Heart left ventricle (tissue), 16 donors: ENCODE results near the gene PIP5K1A. TPM values are rescaled to one million over a fixed set of nuclear protein-coding genes. Genes with fewer than 3 reads are reported as not detected.

ENCODE experiments used
- ATAC-seq, 4 donors: fragments of 200-7000 bp; cut with Tn5 transposase; one replicate each; pipeline ENCODE4 v1.9.1; 2020 to 2022; ENCODE audit warnings: moderate library complexity in 4 of 4, mild to moderate bottlenecking in 3 of 4, moderate number of reproducible peaks in 1 of 4
- DNase-seq, 5 donors: peaks; one replicate each; pipeline ENCODE4 v3.0.0-alpha.2; 2020
- H3K27ac ChIP-seq, 12 donors: fragments of 200-600 bp; sonication (generic) in 4 of 12; one replicate each; pipeline versions ENCODE4 v1.5.0 to v1.8.0; 2016 to 2022; ENCODE audit warnings: mild to moderate bottlenecking in 2 of 12
- H3K27me3 ChIP-seq, 9 donors: fragments of 200-600 bp; sonication (generic) in 2 of 9; one replicate each; pipeline versions ENCODE4 v1.5.1 to v1.8.0; 2016 to 2022; ENCODE audit warnings: mild to moderate bottlenecking in 3 of 9
- H3K36me3 ChIP-seq, 9 donors: fragments of 200-600 bp; sonication (generic) in 2 of 9; one replicate each; pipeline versions ENCODE4 v1.5.0 to v1.8.0; 2018 to 2022; ENCODE audit warnings: mild to moderate bottlenecking in 2 of 9
- H3K4me1 ChIP-seq, 12 donors: fragments of 200-600 bp; sonication (generic) in 4 of 12; one replicate each; pipeline versions ENCODE4 v1.5.0 to v1.8.0; 2016 to 2022; ENCODE audit warnings: mild to moderate bottlenecking in 3 of 12
- H3K4me3 ChIP-seq, 12 donors: fragments of 200-600 bp; sonication (generic) in 4 of 12; one replicate each; pipeline versions ENCODE4 v1.5.0 to v1.8.0; 2017 to 2022; ENCODE audit warnings: mild to moderate bottlenecking in 9 of 12, moderate library complexity in 4 of 12
- H3K9me3 ChIP-seq, 12 donors: fragments of 200-600 bp; sonication (generic) in 4 of 12; one replicate each; pipeline versions ENCODE4 v1.5.0 to v1.8.0; 2016 to 2022; ENCODE audit warnings: mild to moderate bottlenecking in 1 of 12
- POLR2A ChIP-seq, 2 donors: fragments of 450-650 bp; IDR thresholded peaks; one replicate each; pipeline ENCODE4 v1.6.1; 2017; ENCODE audit warnings: antibody characterized with exemption in 2 of 2, mild to moderate bottlenecking in 2 of 2, moderate library complexity in 2 of 2
- WGBS, 4 donors: extraction: QIAGEN DNeasy Blood & Tissue Kit in 2 of 4; methylation state at CpG; one replicate each; pipeline versions ENCODE4 v1.1.5 to v1.1.7; 2013 to 2018; 5-methylcytosine and 5-hydroxymethylcytosine counted together
- intact Hi-C, 10 donors: fragments of 100-400 bp; cut with DNase I; formaldehyde crosslinking; loops; one replicate each; pipeline versions ENCODE4 v1.11.1 to v1.14.2; 2022
- polyA plus RNA-seq, 2 donors: library from polyadenylated mRNA; stranded (reverse); fragments of 200-250 nt; gene quantifications; one replicate each; pipeline ENCODE4 v1.2.3, GENCODE V29; 2013
- total RNA-seq, 9 donors: library from RNA; depleted of rRNA in 2 of 9; stranded (reverse); fragments of >200 nt in 2 of 9; fragmentation: NEBNext Ultra II Directional in 3 of 9; extraction: Animal tissue kit (Norgen Biotek cat#: 25700) in 3 of 9; gene quantifications; one replicate each; pipeline versions ENCODE4 v1.1.0 to v1.2.4, GENCODE V29; 2016 to 2023
- TF ChIP-seq, protein P1 (sequence below), 12 donors: fragments of 200-600 bp; sonication (generic) in 4 of 12; IDR thresholded peaks; one replicate each; pipeline versions ENCODE4 v1.5.0 to v1.8.0; 2018 to 2022; ENCODE audit warnings: antibody characterized with exemption in 12 of 12, mild to moderate bottlenecking in 5 of 12
- donor health status: ischemic (EF 13 %, LVEDD 7.1; RV severe dilation, severe dysfunction).
- donor health status: healthy with polysubstance abuse.
- donor health status: DM: no; HTN: yes; CAD: no.
- donor health status: DM: no; HTN: no; CAD: no.
- donor health status: ischemic (EF 25% LVEDD 6.9; RV normal size, moderate dysfunction).
- donor health status: ischemic (EF 25% LVEDD 5.7; RV mildly dilated, moderate dysfunction).
- donor health status: healthy.
- donor health status: DM: yes; HTN: yes; CAD: no.
- donor health status: ischemic (EF 35%, LVEDD 5.7; RV mildly dilated, moderate dysfunction).
- donor health status: nonischemic (EF 11% LVEDD 7.7; RV severe dilation, severe dysfunction).
- donor health status: DM: yes; HTN: yes; CAD: no.
- donor health status: PGD.
- donor health status: ischemic (EF 29% LVEDD 5.4; RV normal size, mild dysfunction).
- donor health status: nonischemic (EF 23%, LVEDD 6.1; RV moderate dilation, normal function).

The PIP5K1A gene
- total and polyA plus RNA-seq, 11 donors: 20.5 to 48.8 (median 36.5) TPM

DNA sequence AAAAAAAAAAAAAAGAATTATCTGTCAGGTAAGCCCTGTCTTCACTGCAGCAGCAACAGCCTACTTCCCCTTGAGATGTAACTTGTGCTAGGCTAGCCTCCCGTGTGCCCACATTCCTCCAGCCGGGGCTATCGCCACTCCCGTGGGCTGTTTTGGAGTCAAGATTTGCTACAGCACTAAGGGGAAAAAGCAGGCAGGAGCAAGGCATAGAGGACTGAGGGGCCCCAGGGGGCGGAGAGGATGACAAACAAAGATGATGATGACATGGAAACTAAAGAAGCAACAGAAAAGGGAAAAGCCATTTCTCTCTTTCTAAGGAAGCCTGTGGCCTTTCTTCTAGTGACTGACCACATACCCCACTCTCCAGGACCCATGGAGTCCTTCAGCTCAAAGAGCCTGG is 40.0 kb upstream of the PIP5K1A start:
- no peak for ATAC-seq
- intact Hi-C loops: loop anchor here in 7 of 10 donors (5.0 to 10.0 kb wide), 6 partner anchors 36 to 934 kb away; no protein-coding TSS in a partner anchor
- Histone ChIP-seq H3K4me1 (peaks cover 0 to 47% (median 6%) of the 10 kb centered on the region in 12 donors), H3K4me3 (peak overlapping the region in 2 of 12 donors; percentile 49 to 71), H3K27ac (peak overlapping the region in 3 of 12 donors; percentile 17 to 94 (median 34)), H3K9me3 (no peaks in the 10 kb centered on the region), H3K27me3 (no peaks in the 10 kb centered on the region), H3K36me3 (peaks cover 0 to 64% (median 47%) of the 10 kb centered on the region in 9 donors)
- WGBS, 4 donors: 78 to 85% (median 82%) methylated on average over 5 of the region's 5 CpGs
- no peak for DNase-seq
- no peak for TF ChIP-seq POLR2A (IDR thresholded peaks at IDR 0.05)

DNA sequence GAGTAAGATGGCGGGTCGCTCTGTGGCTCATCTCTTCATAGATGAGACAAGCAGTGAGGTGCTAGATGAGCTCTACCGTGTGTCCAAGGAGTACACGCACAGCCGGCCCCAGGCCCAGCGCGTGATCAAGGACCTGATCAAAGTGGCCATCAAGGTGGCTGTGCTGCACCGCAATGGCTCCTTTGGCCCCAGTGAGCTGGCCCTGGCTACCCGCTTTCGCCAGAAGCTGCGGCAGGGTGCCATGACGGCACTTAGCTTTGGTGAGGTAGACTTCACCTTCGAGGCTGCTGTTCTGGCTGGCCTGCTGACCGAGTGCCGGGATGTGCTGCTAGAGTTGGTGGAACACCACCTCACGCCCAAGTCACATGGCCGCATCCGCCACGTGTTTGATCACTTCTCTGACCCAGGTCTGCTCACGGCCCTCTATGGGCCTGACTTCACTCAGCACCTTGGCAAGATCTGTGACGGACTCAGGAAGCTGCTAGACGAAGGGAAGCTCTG is 39.6 kb upstream of the PIP5K1A start:
- intact Hi-C loops: loop anchor here in 7 of 10 donors (5.0 to 10.0 kb wide), 6 partner anchors 36 to 934 kb away; no protein-coding TSS in a partner anchor
- Histone ChIP-seq H3K4me3 (peak overlapping the region in 1 of 12 donors; percentile 71), H3K27ac (peak overlapping the region in 4 of 12 donors; percentile 6 to 94 (median 21)), H3K4me1 (peaks cover 0 to 49% (median 7%) of the 10 kb centered on the region in 12 donors), H3K9me3 (no peaks in the 10 kb centered on the region), H3K27me3 (no peaks in the 10 kb centered on the region), H3K36me3 (peaks cover 0 to 64% (median 47%) of the 10 kb centered on the region in 9 donors)
- DNase-seq: no peak
- ATAC-seq: peak in 1 of 4 donors; percentile 34
- TF ChIP-seq, protein P1, sequence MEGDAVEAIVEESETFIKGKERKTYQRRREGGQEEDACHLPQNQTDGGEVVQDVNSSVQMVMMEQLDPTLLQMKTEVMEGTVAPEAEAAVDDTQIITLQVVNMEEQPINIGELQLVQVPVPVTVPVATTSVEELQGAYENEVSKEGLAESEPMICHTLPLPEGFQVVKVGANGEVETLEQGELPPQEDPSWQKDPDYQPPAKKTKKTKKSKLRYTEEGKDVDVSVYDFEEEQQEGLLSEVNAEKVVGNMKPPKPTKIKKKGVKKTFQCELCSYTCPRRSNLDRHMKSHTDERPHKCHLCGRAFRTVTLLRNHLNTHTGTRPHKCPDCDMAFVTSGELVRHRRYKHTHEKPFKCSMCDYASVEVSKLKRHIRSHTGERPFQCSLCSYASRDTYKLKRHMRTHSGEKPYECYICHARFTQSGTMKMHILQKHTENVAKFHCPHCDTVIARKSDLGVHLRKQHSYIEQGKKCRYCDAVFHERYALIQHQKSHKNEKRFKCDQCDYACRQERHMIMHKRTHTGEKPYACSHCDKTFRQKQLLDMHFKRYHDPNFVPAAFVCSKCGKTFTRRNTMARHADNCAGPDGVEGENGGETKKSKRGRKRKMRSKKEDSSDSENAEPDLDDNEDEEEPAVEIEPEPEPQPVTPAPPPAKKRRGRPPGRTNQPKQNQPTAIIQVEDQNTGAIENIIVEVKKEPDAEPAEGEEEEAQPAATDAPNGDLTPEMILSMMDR (IDR thresholded peaks at IDR 0.05): no peak
- TF ChIP-seq POLR2A (IDR thresholded peaks at IDR 0.05): no peak
- WGBS, 4 donors: 77 to 93% (median 81%) methylated on average over 13 to 22 of the region's 22 CpGs

DNA sequence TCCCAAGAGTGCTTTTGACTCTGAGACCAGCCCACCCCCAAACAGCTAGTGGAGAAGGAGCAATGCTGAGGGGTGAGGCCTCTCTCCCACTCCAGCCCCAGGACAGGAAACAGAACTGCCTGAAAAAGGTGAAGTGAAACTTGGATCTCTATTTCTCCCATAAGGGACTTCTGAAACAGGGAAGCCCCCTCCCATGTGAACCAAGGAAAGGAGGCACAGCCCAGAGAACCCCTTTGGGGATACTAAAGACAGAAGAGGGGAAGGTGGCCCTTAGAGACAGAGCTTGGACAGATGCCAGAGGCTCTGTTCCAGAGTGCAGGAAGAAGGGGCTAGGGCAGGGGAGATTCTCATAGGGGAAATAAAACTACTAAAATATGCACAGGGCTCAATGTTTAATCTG is 39.0 kb upstream of the PIP5K1A start:
- ATAC-seq (peak in 1 of 4 donors; percentile 3), DNase-seq (no peak)
- TF ChIP-seq, protein P1 (IDR thresholded peaks at IDR 0.05): no peak
- TF ChIP-seq POLR2A (IDR thresholded peaks at IDR 0.05): no peak
- no peaks in the 10 kb centered on the region for H3K9me3 ChIP-seq
- intact Hi-C loops: loop anchor here in 7 of 10 donors (5.0 to 10.0 kb wide), 6 partner anchors 37 to 935 kb away; no protein-coding TSS in a partner anchor
- no peaks in the 10 kb centered on the region for H3K27me3 ChIP-seq
- H3K4me3 ChIP-seq: peak overlapping the region in 1 of 12 donors; percentile 71
- peaks cover 0 to 64% (median 47%) of the 10 kb centered on the region in 9 donors for H3K36me3 ChIP-seq
- peak overlapping the region in 4 of 12 donors; percentile 6 to 94 (median 21) for H3K27ac ChIP-seq
- H3K4me1 ChIP-seq: peaks cover 0 to 52% (median 12%) of the 10 kb centered on the region in 12 donors

DNA sequence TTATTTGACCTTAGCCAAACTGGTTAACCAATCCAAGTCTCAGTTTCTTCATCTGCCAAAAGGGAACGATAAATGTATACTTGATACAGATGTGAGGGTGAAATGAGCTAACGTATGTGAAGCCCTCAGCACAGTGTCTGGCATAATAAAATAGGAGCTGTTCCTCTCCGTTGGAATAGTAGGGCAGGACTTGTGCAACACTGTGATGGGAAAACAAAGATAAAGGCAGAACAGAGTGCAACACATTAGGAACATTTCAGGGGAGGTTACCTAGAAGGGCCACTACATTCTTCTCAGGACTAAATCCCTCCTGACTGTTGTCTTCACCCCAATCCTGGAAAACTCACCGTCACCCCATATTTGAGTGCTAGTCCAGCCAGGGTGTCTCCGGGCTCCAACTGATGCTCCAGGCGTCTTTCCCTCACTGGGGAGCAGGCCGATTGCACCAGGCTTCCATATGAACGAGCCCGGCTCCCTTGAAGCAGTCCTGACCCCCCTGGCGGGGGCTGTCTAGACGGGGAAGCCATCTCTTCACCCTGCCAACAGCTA is 33.5 kb upstream of the PIP5K1A start:
- DNase-seq: no peak
- intact Hi-C loops: loop anchor here in 1 of 10 donors (2.0 kb wide), 1 partner anchor 18 kb away; the partner anchor contains the start of gene SEMA6C
- peak; percentile 3 to 20 (median 15) for ATAC-seq
- no peaks in the 10 kb centered on the region for H3K27me3 ChIP-seq
- whole genome bisulfite sequencing, 4 donors: 15 to 27% (median 19%) methylated on average over 10 to 11 of the region's 11 CpGs
- peak overlapping the region; percentile 58 to 91 (median 82) for H3K4me3 ChIP-seq
- TF ChIP-seq POLR2A (IDR thresholded peaks at IDR 0.05): no peak
- TF ChIP-seq, protein P1 (IDR thresholded peaks at IDR 0.05): peak in 1 of 12 donors; percentile 6
- H3K36me3 ChIP-seq: peaks cover 0 to 66% (median 50%) of the 10 kb centered on the region in 9 donors
- H3K4me1 ChIP-seq: peaks cover 4 to 52% (median 27%) of the 10 kb centered on the region in 12 donors
- H3K9me3 ChIP-seq: no peaks in the 10 kb centered on the region
- peak overlapping the region; percentile 73 to 96 (median 93) for H3K27ac ChIP-seq
